Measurements from ENCODE around the gene SLC40A1. TPM values are rescaled to one million over a fixed set of nuclear protein-coding genes. Genes with fewer than 3 reads are reported as not detected.
A peak's percentile ranks its signal among the peaks of the same experiment; 100 is the strongest.

The SLC40A1 gene
- total and polyA plus RNA-seq, 7 donors: 34.9 to 280 (median 52.1) TPM

GRCh38 chr2:189558516-189559272, 21.9 kb downstream of the SLC40A1 start:
- no peak for TF ChIP-seq POLR2A (IDR thresholded peaks at IDR 0.05)
- no peak for TF ChIP-seq POLR2AphosphoS5 (IDR thresholded peaks at IDR 0.05)
- no peak for TF ChIP-seq CTCF (IDR thresholded peaks at IDR 0.05)
- TF ChIP-seq EP300 (IDR thresholded peaks at IDR 0.05): no peak
- intact Hi-C loops (cut with DNase I): no loop called here
- H3K36me3 ChIP-seq: peaks cover 0 to 12% (median 3%) of the 10 kb centered on the region in 4 donors
- H3K4me3 ChIP-seq: no peak overlapping the region
- 88 to 93% methylated on average over 6 of the region's 6 CpGs for WGBS, 2 donors
- no peaks in the 10 kb centered on the region for H3K27me3 ChIP-seq
- peak overlapping the region in 1 of 4 donors; percentile 10 for H3K27ac ChIP-seq
- H3K4me1 ChIP-seq: peaks cover 0 to 30% (median 12%) of the 10 kb centered on the region in 4 donors
- no peaks in the 10 kb centered on the region for H3K9me3 ChIP-seq
- no peak for DNase-seq

- Histone ChIP-seq H3K4me1 (peaks cover 0 to 37% (median 21%) of the 10 kb centered on the region in 4 donors), H3K9me3 (no peaks in the 10 kb centered on the region), H3K4me3 (no peak overlapping the region), H3K27ac (peak overlapping the region in 1 of 4 donors; percentile 2), H3K27me3 (no peaks in the 10 kb centered on the region), H3K36me3 (peaks cover 0 to 6% (median 0%) of the 10 kb centered on the region in 4 donors)
- DNase-seq: no peak
- intact Hi-C loops (cut with DNase I): no loop called here
- 14 to 60% methylated on average over 1 of the region's 1 CpG for WGBS, 2 donors
- no peak for TF ChIP-seq CTCF (IDR thresholded peaks at IDR 0.05)
- TF ChIP-seq POLR2A (IDR thresholded peaks at IDR 0.05): no peak
- TF ChIP-seq EP300 (IDR thresholded peaks at IDR 0.05): no peak
- TF ChIP-seq POLR2AphosphoS5 (IDR thresholded peaks at IDR 0.05): no peak
These were observed 23.2 kb downstream of the SLC40A1 start for GRCh38 chr2:189557373-189557772.

- no peak for TF ChIP-seq CTCF (IDR thresholded peaks at IDR 0.05)
- TF ChIP-seq POLR2A (IDR thresholded peaks at IDR 0.05): no peak
- no peak for TF ChIP-seq EP300 (IDR thresholded peaks at IDR 0.05)
- TF ChIP-seq POLR2AphosphoS5 (IDR thresholded peaks at IDR 0.05): no peak
- peaks cover 0 to 6% (median 0%) of the 10 kb centered on the region in 4 donors for H3K36me3 ChIP-seq
- H3K4me3 ChIP-seq: no peak overlapping the region
- DNase-seq: no peak
- no peak overlapping the region for H3K27ac ChIP-seq
- intact Hi-C loops (cut with DNase I): no loop called here
- H3K27me3 ChIP-seq: no peaks in the 10 kb centered on the region
- no peaks in the 10 kb centered on the region for H3K9me3 ChIP-seq
- WGBS, 2 donors: 91 to 94% methylated on average over 7 of the region's 7 CpGs
- peaks cover 0 to 37% (median 22%) of the 10 kb centered on the region in 4 donors for H3K4me1 ChIP-seq
These were observed 24.1 kb downstream of the SLC40A1 start for GRCh38 chr2:189556526-189556925.

- Histone ChIP-seq H3K4me1 (peaks cover 0 to 33% (median 17%) of the 10 kb centered on the region in 4 donors), H3K27me3 (no peaks in the 10 kb centered on the region)
- TF ChIP-seq POLR2A (IDR thresholded peaks at IDR 0.05) (no peak), CTCF (IDR thresholded peaks at IDR 0.05) (no peak), POLR2AphosphoS5 (IDR thresholded peaks at IDR 0.05) (no peak)
These were observed 25.4 kb downstream of the SLC40A1 start for GRCh38 chr2:189555232-189555631.

More at GRCh38 chr2:189555232-189555631, 25.4 kb downstream of the SLC40A1 start:
- WGBS, 2 donors: 17 to 61% methylated on average over 2 of the region's 2 CpGs
- H3K36me3 ChIP-seq: no peaks in the 10 kb centered on the region
- no peak for DNase-seq
- intact Hi-C loops (cut with DNase I): no loop called here
- H3K9me3 ChIP-seq: no peaks in the 10 kb centered on the region
- H3K4me3 ChIP-seq: no peak overlapping the region
- no peak overlapping the region for H3K27ac ChIP-seq

Measured in sigmoid colon (tissue), 7 donors.